Heart left ventricle (tissue), 16 donors: Measurements from ENCODE around the gene CMC4. TPM values are rescaled to one million over a fixed set of nuclear protein-coding genes. Genes with fewer than 3 reads are reported as not detected.
A peak's percentile ranks its signal among the peaks of the same experiment; 100 is the strongest.

Experiments used
- ATAC-seq, 4 donors: fragments of 200-7000 bp; cut with Tn5 transposase; one replicate each; pipeline ENCODE4 v1.9.1; 2020 to 2022; ENCODE audit warnings: moderate library complexity in 4 of 4, mild to moderate bottlenecking in 3 of 4, moderate number of reproducible peaks in 1 of 4
- DNase-seq, 5 donors: peaks; one replicate each; pipeline ENCODE4 v3.0.0-alpha.2; 2020
- H3K27ac ChIP-seq, 12 donors: fragments of 200-600 bp; sonication (generic) in 4 of 12; one replicate each; pipeline versions ENCODE4 v1.5.0 to v1.8.0; 2016 to 2022; ENCODE audit warnings: mild to moderate bottlenecking in 2 of 12
- H3K27me3 ChIP-seq, 9 donors: fragments of 200-600 bp; sonication (generic) in 2 of 9; one replicate each; pipeline versions ENCODE4 v1.5.1 to v1.8.0; 2016 to 2022; ENCODE audit warnings: mild to moderate bottlenecking in 3 of 9
- H3K36me3 ChIP-seq, 9 donors: fragments of 200-600 bp; sonication (generic) in 2 of 9; one replicate each; pipeline versions ENCODE4 v1.5.0 to v1.8.0; 2018 to 2022; ENCODE audit warnings: mild to moderate bottlenecking in 2 of 9
- H3K4me1 ChIP-seq, 12 donors: fragments of 200-600 bp; sonication (generic) in 4 of 12; one replicate each; pipeline versions ENCODE4 v1.5.0 to v1.8.0; 2016 to 2022; ENCODE audit warnings: mild to moderate bottlenecking in 3 of 12
- H3K4me3 ChIP-seq, 12 donors: fragments of 200-600 bp; sonication (generic) in 4 of 12; one replicate each; pipeline versions ENCODE4 v1.5.0 to v1.8.0; 2017 to 2022; ENCODE audit warnings: mild to moderate bottlenecking in 9 of 12, moderate library complexity in 4 of 12
- H3K9me3 ChIP-seq, 12 donors: fragments of 200-600 bp; sonication (generic) in 4 of 12; one replicate each; pipeline versions ENCODE4 v1.5.0 to v1.8.0; 2016 to 2022; ENCODE audit warnings: mild to moderate bottlenecking in 1 of 12
- POLR2A ChIP-seq, 2 donors: fragments of 450-650 bp; IDR thresholded peaks; one replicate each; pipeline ENCODE4 v1.6.1; 2017; ENCODE audit warnings: antibody characterized with exemption in 2 of 2, mild to moderate bottlenecking in 2 of 2, moderate library complexity in 2 of 2
- WGBS, 4 donors: extraction: QIAGEN DNeasy Blood & Tissue Kit in 2 of 4; methylation state at CpG; one replicate each; pipeline versions ENCODE4 v1.1.5 to v1.1.7; 2013 to 2018; 5-methylcytosine and 5-hydroxymethylcytosine counted together
- intact Hi-C, 10 donors: fragments of 100-400 bp; cut with DNase I; formaldehyde crosslinking; loops; one replicate each; pipeline versions ENCODE4 v1.11.1 to v1.14.2; 2022
- polyA plus RNA-seq, 2 donors: library from polyadenylated mRNA; stranded (reverse); fragments of 200-250 nt; gene quantifications; one replicate each; pipeline ENCODE4 v1.2.3, GENCODE V29; 2013
- total RNA-seq, 9 donors: library from RNA; depleted of rRNA in 2 of 9; stranded (reverse); fragments of >200 nt in 2 of 9; fragmentation: NEBNext Ultra II Directional in 3 of 9; extraction: Animal tissue kit (Norgen Biotek cat#: 25700) in 3 of 9; gene quantifications; one replicate each; pipeline versions ENCODE4 v1.1.0 to v1.2.4, GENCODE V29; 2016 to 2023
- TF ChIP-seq, protein P1 (sequence below), 12 donors: fragments of 200-600 bp; sonication (generic) in 4 of 12; IDR thresholded peaks; one replicate each; pipeline versions ENCODE4 v1.5.0 to v1.8.0; 2018 to 2022; ENCODE audit warnings: antibody characterized with exemption in 12 of 12, mild to moderate bottlenecking in 5 of 12
- donor health status: ischemic (EF 13 %, LVEDD 7.1; RV severe dilation, severe dysfunction).
- donor health status: healthy with polysubstance abuse.
- donor health status: DM: no; HTN: yes; CAD: no.
- donor health status: DM: no; HTN: no; CAD: no.
- donor health status: ischemic (EF 25% LVEDD 6.9; RV normal size, moderate dysfunction).
- donor health status: ischemic (EF 25% LVEDD 5.7; RV mildly dilated, moderate dysfunction).
- donor health status: healthy.
- donor health status: DM: yes; HTN: yes; CAD: no.
- donor health status: ischemic (EF 35%, LVEDD 5.7; RV mildly dilated, moderate dysfunction).
- donor health status: nonischemic (EF 11% LVEDD 7.7; RV severe dilation, severe dysfunction).
- donor health status: DM: yes; HTN: yes; CAD: no.
- donor health status: PGD.
- donor health status: ischemic (EF 29% LVEDD 5.4; RV normal size, mild dysfunction).
- donor health status: nonischemic (EF 23%, LVEDD 6.1; RV moderate dilation, normal function).

CMC4 gene
- total and polyA plus RNA-seq, 11 donors = 14.4 to 74.3 (median 24.0) TPM

- H3K27ac ChIP-seq = peak overlapping the region; percentile 91 to 99 (median 98)
- peaks cover 0 to 7% (median 0%) of the 10 kb centered on the region in 9 donors for H3K36me3 ChIP-seq
- no peaks in the 10 kb centered on the region for H3K27me3 ChIP-seq
- 47 to 78% (median 59%) methylated on average over 2 of the region's 2 CpGs for WGBS, 4 donors
- peaks cover 0 to 15% (median 5%) of the 10 kb centered on the region in 12 donors for H3K4me1 ChIP-seq
- intact Hi-C loops = no loop called here
- TF ChIP-seq, protein P1, sequence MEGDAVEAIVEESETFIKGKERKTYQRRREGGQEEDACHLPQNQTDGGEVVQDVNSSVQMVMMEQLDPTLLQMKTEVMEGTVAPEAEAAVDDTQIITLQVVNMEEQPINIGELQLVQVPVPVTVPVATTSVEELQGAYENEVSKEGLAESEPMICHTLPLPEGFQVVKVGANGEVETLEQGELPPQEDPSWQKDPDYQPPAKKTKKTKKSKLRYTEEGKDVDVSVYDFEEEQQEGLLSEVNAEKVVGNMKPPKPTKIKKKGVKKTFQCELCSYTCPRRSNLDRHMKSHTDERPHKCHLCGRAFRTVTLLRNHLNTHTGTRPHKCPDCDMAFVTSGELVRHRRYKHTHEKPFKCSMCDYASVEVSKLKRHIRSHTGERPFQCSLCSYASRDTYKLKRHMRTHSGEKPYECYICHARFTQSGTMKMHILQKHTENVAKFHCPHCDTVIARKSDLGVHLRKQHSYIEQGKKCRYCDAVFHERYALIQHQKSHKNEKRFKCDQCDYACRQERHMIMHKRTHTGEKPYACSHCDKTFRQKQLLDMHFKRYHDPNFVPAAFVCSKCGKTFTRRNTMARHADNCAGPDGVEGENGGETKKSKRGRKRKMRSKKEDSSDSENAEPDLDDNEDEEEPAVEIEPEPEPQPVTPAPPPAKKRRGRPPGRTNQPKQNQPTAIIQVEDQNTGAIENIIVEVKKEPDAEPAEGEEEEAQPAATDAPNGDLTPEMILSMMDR (IDR thresholded peaks at IDR 0.05) = no peak
- no peak for TF ChIP-seq POLR2A (IDR thresholded peaks at IDR 0.05)
- no peak for ATAC-seq
- H3K4me3 ChIP-seq = peak overlapping the region in 7 of 12 donors; percentile 59 to 85 (median 70)
- no peak for DNase-seq
- H3K9me3 ChIP-seq = no peaks in the 10 kb centered on the region
These were observed 42.1 kb downstream of the CMC4 start for GRCh38 chrX:155028877-155029291.

DNA sequence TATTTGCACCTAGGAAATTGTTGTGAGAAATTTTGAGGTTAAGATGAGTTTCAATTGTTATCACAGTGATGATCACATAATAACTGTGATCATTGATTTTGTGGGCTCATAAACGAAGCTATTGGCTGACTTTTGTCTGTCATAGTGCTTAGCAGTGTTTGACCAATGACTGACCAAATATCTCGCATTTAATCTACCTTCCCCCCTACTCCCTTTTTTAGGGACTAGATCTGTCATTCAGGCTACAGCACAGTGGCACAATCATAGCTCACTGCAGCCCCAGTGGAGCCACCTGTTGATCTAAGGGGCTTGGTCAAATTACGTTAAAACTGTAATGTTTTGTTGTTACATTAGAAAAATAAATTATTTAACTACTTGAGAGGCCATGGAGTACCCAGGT, 42.8 kb downstream of the CMC4 start:
- Histone ChIP-seq H3K9me3 (no peaks in the 10 kb centered on the region), H3K4me3 (peak overlapping the region; percentile 1 to 85 (median 64)), H3K4me1 (peaks cover 0 to 15% (median 5%) of the 10 kb centered on the region in 12 donors), H3K27me3 (no peaks in the 10 kb centered on the region), H3K27ac (peak overlapping the region; percentile 91 to 99 (median 98)), H3K36me3 (no peaks in the 10 kb centered on the region)
- TF ChIP-seq, protein P1 (IDR thresholded peaks at IDR 0.05) = no peak
- no peak for TF ChIP-seq POLR2A (IDR thresholded peaks at IDR 0.05)
- intact Hi-C loops = no loop called here
- ATAC-seq = no peak
- 14 to 34% (median 17%) methylated on average over 3 of the region's 3 CpGs for WGBS, 4 donors
- DNase-seq = no peak

GRCh38 chrX:155027509-155028066, 43.3 kb downstream of the CMC4 start:
- WGBS, 4 donors = 1 to 35% (median 15%) methylated on average over 14 of the region's 14 CpGs
- Histone ChIP-seq H3K9me3 (no peaks in the 10 kb centered on the region), H3K4me1 (peaks cover 0 to 15% (median 5%) of the 10 kb centered on the region in 12 donors), H3K4me3 (peak overlapping the region; percentile 22 to 85 (median 64)), H3K27ac (peak overlapping the region; percentile 91 to 99 (median 98)), H3K36me3 (no peaks in the 10 kb centered on the region), H3K27me3 (no peaks in the 10 kb centered on the region)
- TF ChIP-seq POLR2A (IDR thresholded peaks at IDR 0.05) = no peak
- TF ChIP-seq, protein P1 (IDR thresholded peaks at IDR 0.05) = no peak
- ATAC-seq (peak; percentile 37 to 63 (median 55)), DNase-seq (peak in 2 of 5 donors; percentile 23 to 24)
- intact Hi-C loops = no loop called here

DNA sequence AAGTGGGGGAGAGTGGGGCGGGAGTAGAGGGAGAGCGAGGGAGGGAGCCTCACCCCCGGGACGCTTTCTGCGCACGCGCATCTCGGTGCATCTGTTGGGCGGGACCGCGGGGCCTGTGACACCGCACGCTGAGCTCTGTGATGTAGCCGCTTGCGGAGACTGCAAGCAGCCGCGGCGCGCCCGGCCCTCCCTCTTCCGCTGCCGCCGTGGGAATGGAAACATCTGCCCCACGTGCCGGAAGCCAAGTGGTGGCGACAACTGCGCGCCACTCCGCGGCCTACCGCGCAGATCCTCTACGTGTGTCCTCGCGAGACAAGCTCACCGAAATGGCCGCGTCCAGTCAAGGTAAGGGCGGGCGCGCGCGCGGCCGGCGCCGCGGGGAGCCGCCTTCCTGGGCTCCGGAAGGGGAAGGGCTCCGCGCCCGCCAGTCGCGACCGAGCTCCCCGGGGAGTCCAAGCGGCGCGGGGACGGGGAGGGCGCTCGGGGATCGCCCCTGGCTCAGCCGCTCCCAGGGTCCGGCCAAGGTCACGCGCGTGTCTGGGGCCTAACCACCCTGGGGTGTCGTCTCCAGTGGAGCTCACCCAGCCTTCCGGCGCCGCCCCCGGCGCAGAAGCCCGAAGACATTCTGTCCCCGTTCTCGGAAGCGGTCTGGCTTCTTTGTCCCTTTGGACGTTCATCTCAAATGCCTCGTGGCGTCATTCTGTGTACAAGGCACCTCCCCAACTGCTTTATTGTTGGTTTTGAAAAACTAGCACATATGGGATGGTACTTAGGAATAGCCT, 44.0 kb downstream of the CMC4 start, which contains the start of gene FUNDC2:
Gene FUNDC2, plus strand, starts transcription at position 118 of the 782 bp plus-strand sequence. Its CDS starts 95 bp downstream, at position 213.
- H3K4me3 ChIP-seq = peak within 1 kb of the TSS; percentile 22 to 85 (median 64)
- WGBS, 4 donors = 0 to 40% (median 20%) methylated on average over 29 to 82 of the region's 82 CpGs
- no peaks in the 10 kb centered on the region for H3K9me3 ChIP-seq
- ATAC-seq (peak; percentile 92 to 95 (median 94)), DNase-seq (peak; percentile 93 to 97 (median 95))
- TF ChIP-seq, protein P1 (IDR thresholded peaks at IDR 0.05) = no peak
- TF ChIP-seq POLR2A (IDR thresholded peaks at IDR 0.05) = no peak
- intact Hi-C loops = no loop called here
- H3K36me3 ChIP-seq = no peaks in the 10 kb centered on the region
- H3K27me3 ChIP-seq = no peaks in the 10 kb centered on the region
- peaks cover 0 to 15% (median 5%) of the 10 kb centered on the region in 12 donors for H3K4me1 ChIP-seq
- peak within 1 kb of the TSS; percentile 91 to 99 (median 98) for H3K27ac ChIP-seq
